K562 (cell line): Measurements from ENCODE around the gene LPAR3. TPM values are rescaled to one million over a fixed set of nuclear protein-coding genes. Genes with fewer than 3 reads are reported as not detected.

ENCODE experiments used
- ATAC-seq: fragments of 200-7000 bp; cut with Tn5 transposase; 3 replicates; pipeline ENCODE4 v1.9.1; 2020; ENCODE audit warnings: moderate library complexity
- BruUV-seq: library from RNA; stranded (reverse); fragments of 400-500 nt; replicated peaks from 2 replicates; lab custom pipeline; 2021; lab: Mats Ljungman, UMichigan
- CTCF ChIA-PET: fragments of 300-600 bp; formaldehyde crosslinking; extraction: SDS; loops from one replicate; lab custom pipeline; 2021; ENCODE audit warnings: low intra/inter-chr PET ratio; lab: Yijun Ruan, JAX
- POLR2A ChIA-PET: fragments of 300-600, 350-650 bp; sonication (Branson Sonifier 250); formaldehyde crosslinking; extraction: SDS; loops from one replicate; lab custom pipeline; 2021; ENCODE audit warnings: antibody characterized with exemption, inconsistent platforms; lab: Yijun Ruan, JAX
- DNase-seq, 4 experiments: peaks; one replicate each; pipeline versions ENCODE4 v3.0.0 to v3.0.0-alpha.2; 2011 to 2018; ENCODE audit warnings: low spot score in 3 of 4, mixed read lengths in 3 of 4; ENCODE audit errors: extremely low read depth in 1 of 4
- FAIRE-seq: peaks from 2 replicates; lab custom pipeline; 2011; peaks lifted over from hg19 to GRCh38; lab: Jason Lieb, UNC
- H2AFZ ChIP-seq: 2 replicates; pipeline ENCODE4 v1.6.0; 2011; ENCODE audit warnings: low read depth, low read length, control low read depth, inconsistent platforms
- H3K27ac ChIP-seq: fragments of 200-600 bp; 3 replicates; pipeline ENCODE4 v1.8.0; 2011; ENCODE audit warnings: low read depth, mild to moderate bottlenecking, control low read depth, inconsistent platforms, low read length, moderate library complexity, mixed read lengths; ENCODE audit errors: extremely low read depth
- H3K27me3 ChIP-seq, 2 experiments: fragments of 300-600 bp in 1 of 2; 2 replicates in 1 of 2; 3 replicates in 1 of 2; pipeline versions ENCODE4 v1.6.0 to v1.8.0; 2011; ENCODE audit warnings: inconsistent platforms in 2 of 2, low read length in 2 of 2, mild to moderate bottlenecking in 1 of 2, mixed read lengths in 1 of 2, moderate library complexity in 1 of 2; ENCODE audit not compliant: control insufficient read depth in 2 of 2, insufficient read depth in 2 of 2
- H3K36me3 ChIP-seq: fragments of 300-600 bp; 3 replicates; pipeline ENCODE4 v1.8.0; 2011; ENCODE audit warnings: mild to moderate bottlenecking, low read length, inconsistent platforms; ENCODE audit not compliant: control insufficient read depth, insufficient read depth
- H3K4me1 ChIP-seq, 2 experiments: fragments of 200-600 bp in 1 of 2; replicated peaks in 1 of 2; 2 replicates in 1 of 2; 3 replicates in 1 of 2; pipeline versions ENCODE4 v1.5.1 to v1.8.0; 2011; ENCODE audit warnings: inconsistent platforms in 2 of 2, low read length in 2 of 2, mild to moderate bottlenecking in 1 of 2, mixed read lengths in 1 of 2, moderate library complexity in 1 of 2; ENCODE audit not compliant: control insufficient read depth in 2 of 2, insufficient read depth in 2 of 2
- H3K4me2 ChIP-seq: 2 replicates; pipeline ENCODE4 v1.6.1; 2011; ENCODE audit warnings: low read length, control low read depth, inconsistent platforms, mixed read lengths; ENCODE audit not compliant: insufficient read depth
- H3K4me3 ChIP-seq: fragments of 200-600 bp; sonication (generic), shearing (Covaris generic); 2 replicates; pipeline ENCODE4 v1.5.1; 2016; ENCODE audit warnings: control low read depth, inconsistent platforms
- H3K79me2 ChIP-seq: fragments of 200-600 bp; 3 replicates; pipeline ENCODE4 v1.8.0; 2011; ENCODE audit warnings: low read length, inconsistent platforms; ENCODE audit not compliant: control insufficient read depth, insufficient read depth
- H3K9ac ChIP-seq, 2 experiments: 2 replicates each; pipeline versions ENCODE4 v1.6.0 to v1.6.1; 2011; ENCODE audit warnings: low read depth in 2 of 2, low read length in 2 of 2, control low read depth in 1 of 2, inconsistent platforms in 1 of 2, mild to moderate bottlenecking in 1 of 2, mixed read lengths in 1 of 2; ENCODE audit not compliant: insufficient read depth in 1 of 2
- H3K9me1 ChIP-seq: one replicate; pipeline ENCODE4 v1.6.0; 2011; ENCODE audit warnings: inconsistent platforms, mild to moderate bottlenecking, low read length, moderate library complexity; ENCODE audit not compliant: control insufficient read depth, insufficient read depth
- H3K9me3 ChIP-seq: replicated peaks from 2 replicates; pipeline ENCODE4 v1.5.1; 2011; ENCODE audit warnings: low read depth, low read length, inconsistent platforms; ENCODE audit not compliant: control insufficient read depth, insufficient read depth
- H4K20me1 ChIP-seq: replicated peaks from 2 replicates; pipeline ENCODE4 v1.6.1; 2011; ENCODE audit warnings: low read length, inconsistent platforms, mixed read lengths; ENCODE audit not compliant: control insufficient read depth, insufficient read depth
- BCOR ChIP-seq: fragments of 450-650 bp; IDR thresholded peaks from 2 replicates; pipeline ENCODE4 v1.6.1; 2016
- CHD1 ChIP-seq: fragments of 200-600 bp; sonication (generic); IDR thresholded peaks from one replicate; pipeline ENCODE4 v1.6.1; 2012; ENCODE audit warnings: mild to moderate bottlenecking, moderate library complexity, low read length, inconsistent platforms
- E2F3 ChIP-seq: fragments of 250-450 bp; sonication (Bioruptor Pico); IDR thresholded peaks from 2 replicates; pipeline ENCODE4 v1.4.0; 2020; ENCODE audit warnings: mild to moderate bottlenecking
- NFATC3 ChIP-seq: fragments of 450-650 bp; IDR thresholded peaks from 2 replicates; pipeline ENCODE4 v1.6.1; 2017; ENCODE audit warnings: mild to moderate bottlenecking
- PPARD ChIP-seq: fragments of 250-450 bp; sonication (Bioruptor Pico); IDR thresholded peaks from 2 replicates; pipeline ENCODE4 v1.8.0; 2022; ENCODE audit warnings: inconsistent platforms, mild to moderate bottlenecking, moderate library complexity
- RBM17 ChIP-seq: fragments of 200-400 bp; formaldehyde crosslinking; IDR thresholded peaks from 2 replicates; pipeline ENCODE4 v1.6.1; 2017; ENCODE audit warnings: low read depth, mild to moderate bottlenecking, low read length, borderline replicate concordance
- SMARCA4 ChIP-seq: fragments of 450-650 bp; IDR thresholded peaks from 2 replicates; pipeline ENCODE4 v1.6.1; 2016
- ZNF165 ChIP-seq: fragments of 250-450 bp; sonication (Bioruptor Pico); IDR thresholded peaks from 2 replicates; pipeline ENCODE4 v1.4.0; 2020; ENCODE audit warnings: borderline replicate concordance
- WGBS: fragments of 100-300 bp; shearing (Covaris generic); methylation state at CpG from one replicate; pipeline ENCODE4 v1.1.6; 2016; ENCODE audit warnings: low coverage, mixed read lengths; ENCODE audit not compliant: insufficient coverage; ENCODE audit errors: missing lambda C conversion rate; 5-methylcytosine and 5-hydroxymethylcytosine counted together
- in situ Hi-C: fragments of 300-500 bp; cut with MboI; formaldehyde crosslinking; loops from 4 replicates; pipeline ENCODE4 v1.15.0; 2018; ENCODE audit warnings: inconsistent platforms, mixed read lengths
- intact Hi-C: fragments of 100-400 bp; cut with micrococcal nuclease; formaldehyde crosslinking; loops from 2 replicates; pipeline ENCODE4 v1.14.2; 2022
- polyA plus RNA-seq, 8 experiments: library from polyadenylated mRNA; depleted of rRNA in 4 of 8; stranded (reverse) in 5 of 8; unstranded in 3 of 8; fragments of >200 nt; fragmentation: Nextera tagmentation in 2 of 8; fragmentation: Illumina TruSeq in 1 of 8; extraction: Ambion mirVana in 2 of 8; extraction: Trizol in 1 of 8; gene quantifications; 2 replicates each; pipeline versions ENCODE4 v1.2.1 to v1.2.3, GENCODE V29; 2011 to 2014; ENCODE audit warnings: inconsistent platforms in 1 of 8, missing spikeins in 1 of 8
- total RNA-seq, 7 experiments: library from RNA; depleted of rRNA in 6 of 7; stranded (reverse); fragments of >200 nt in 6 of 7; fragmentation: Illumina TruSeq in 2 of 7; extraction: Trizol in 2 of 7; gene quantifications; 2 replicates each; pipeline versions ENCODE4 v1.2.1 to v1.2.3, GENCODE V29; 2011 to 2021; ENCODE audit warnings: low replicate concordance in 1 of 7

Gene LPAR3
- total and polyA plus RNA-seq, 9 of the 15 experiments (the other 6 are each of a cell fraction or from before 2014, with no cell fraction given) = 0.11 TPM; not detected in 8

DNA sequence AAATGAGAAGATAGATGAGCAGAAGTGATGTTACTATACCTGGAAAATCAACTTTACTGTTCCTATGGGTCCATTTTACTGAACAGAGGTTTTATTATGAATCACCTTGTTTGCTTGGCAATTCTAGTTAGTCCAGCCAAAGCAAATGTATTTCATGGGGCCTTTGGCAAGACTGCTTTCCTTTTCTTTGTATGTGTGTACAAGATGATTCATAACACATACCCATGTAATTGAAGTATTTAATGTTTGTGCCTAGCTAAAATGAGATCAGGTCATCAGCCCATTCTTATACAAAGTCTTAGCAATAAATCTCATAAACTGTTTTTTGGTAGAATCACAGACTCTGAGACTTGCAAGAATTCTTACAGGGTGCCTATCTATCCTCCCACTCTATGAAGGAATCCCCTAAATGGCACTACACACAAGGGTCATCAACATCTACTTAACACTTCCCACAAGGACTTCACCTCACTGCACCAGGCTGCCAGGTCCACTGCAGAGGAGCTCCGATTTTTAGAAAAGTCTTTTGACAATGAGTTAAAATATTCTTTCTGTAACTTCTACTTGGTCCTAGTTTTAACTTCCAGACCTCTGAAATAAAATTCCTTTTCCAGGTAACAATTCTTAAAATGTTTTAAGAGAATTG, 58.5 kb downstream of the LPAR3 start:
- H3K79me2 ChIP-seq = no peaks in the 10 kb centered on the region
- no peak overlapping the region for H3K9ac ChIP-seq
- H4K20me1 ChIP-seq = no peaks in the 10 kb centered on the region
- no peaks in the 10 kb centered on the region for H3K4me1 ChIP-seq
- H3K27ac ChIP-seq = no peak overlapping the region
- H3K4me3 ChIP-seq = no peak overlapping the region
- no peak for ATAC-seq
- H3K27me3 ChIP-seq = no peaks in the 10 kb centered on the region; a peak in 1 of 5 replicates
- H3K9me1 ChIP-seq = no peaks in the 10 kb centered on the region
- no peak for DNase-seq
- H3K36me3 ChIP-seq = no peaks in the 10 kb centered on the region
- no TSS peak for BruUV-seq
- no peak overlapping the region for H2AFZ ChIP-seq
- intact Hi-C loops = no loop called here
- CTCF ChIA-PET = no interaction called here
- 7% methylated on average over 1 of the region's 1 CpG for WGBS
- H3K9me3 ChIP-seq = no peaks in the 10 kb centered on the region
- in situ Hi-C loops = no loop called here
- POLR2A ChIA-PET = interaction anchor here (0.8 kb wide), 1 partner anchor 68 kb away, joined by 3 read pairs; no protein-coding TSS in a partner anchor
- no peak overlapping the region for H3K4me2 ChIP-seq
- TF ChIP-seq ZNF165 (CRISPR knock-in tag) (no peak), SMARCA4 (no peak), CHD1 (no peak), NFATC3 (no peak), BCOR (no peak), RBM17 (no peak), E2F3 (no peak), PPARD (CRISPR knock-in tag) (no peak)
- no peak for FAIRE-seq
